Skeletal muscle tissue (tissue), 4 donors: ENCODE measurements around the gene KIF24. TPM values are rescaled to one million over a fixed set of nuclear protein-coding genes. Genes with fewer than 3 reads are reported as not detected.

Experiments used
- H3K27ac ChIP-seq: one replicate; pipeline ENCODE4 v1.7.0; 2013; ENCODE audit warnings: mild to moderate bottlenecking, low read depth, low read length, inconsistent platforms
- H3K27me3 ChIP-seq, 3 donors: one replicate each; pipeline ENCODE4 v1.7.0; 2013; ENCODE audit warnings: low read length in 3 of 3; ENCODE audit not compliant: control insufficient read depth in 3 of 3, insufficient read depth in 3 of 3
- H3K36me3 ChIP-seq, 3 donors: one replicate each; pipeline ENCODE4 v1.7.0; 2013; ENCODE audit warnings: low read length in 3 of 3; ENCODE audit not compliant: control insufficient read depth in 3 of 3, insufficient read depth in 3 of 3
- H3K4me1 ChIP-seq, 3 donors: one replicate each; pipeline ENCODE4 v1.7.0; 2013; ENCODE audit warnings: low read length in 3 of 3, mild to moderate bottlenecking in 3 of 3; ENCODE audit not compliant: control insufficient read depth in 3 of 3, insufficient read depth in 3 of 3
- H3K4me3 ChIP-seq, 3 donors: one replicate each; pipeline ENCODE4 v1.7.0; 2013; ENCODE audit warnings: low read length in 3 of 3
- H3K9ac ChIP-seq, 3 donors: one replicate each; pipeline ENCODE4 v1.7.0; 2013; ENCODE audit warnings: low read length in 3 of 3, mild to moderate bottlenecking in 3 of 3, moderate library complexity in 2 of 3, low read depth in 1 of 3
- H3K9me3 ChIP-seq, 3 donors: one replicate each; pipeline ENCODE4 v1.7.0; 2013; ENCODE audit warnings: low read length in 3 of 3; ENCODE audit not compliant: control insufficient read depth in 3 of 3
- total RNA-seq: library from RNA; depleted of rRNA; stranded (reverse); fragments of >200 nt; gene quantifications from one replicate; pipeline ENCODE4 v1.2.3, GENCODE V29; 2014
- donor health status: Osteomylitis.

KIF24 gene
- total RNA-seq, 1 donor from 2014 or later, result 5.7 TPM

DNA sequence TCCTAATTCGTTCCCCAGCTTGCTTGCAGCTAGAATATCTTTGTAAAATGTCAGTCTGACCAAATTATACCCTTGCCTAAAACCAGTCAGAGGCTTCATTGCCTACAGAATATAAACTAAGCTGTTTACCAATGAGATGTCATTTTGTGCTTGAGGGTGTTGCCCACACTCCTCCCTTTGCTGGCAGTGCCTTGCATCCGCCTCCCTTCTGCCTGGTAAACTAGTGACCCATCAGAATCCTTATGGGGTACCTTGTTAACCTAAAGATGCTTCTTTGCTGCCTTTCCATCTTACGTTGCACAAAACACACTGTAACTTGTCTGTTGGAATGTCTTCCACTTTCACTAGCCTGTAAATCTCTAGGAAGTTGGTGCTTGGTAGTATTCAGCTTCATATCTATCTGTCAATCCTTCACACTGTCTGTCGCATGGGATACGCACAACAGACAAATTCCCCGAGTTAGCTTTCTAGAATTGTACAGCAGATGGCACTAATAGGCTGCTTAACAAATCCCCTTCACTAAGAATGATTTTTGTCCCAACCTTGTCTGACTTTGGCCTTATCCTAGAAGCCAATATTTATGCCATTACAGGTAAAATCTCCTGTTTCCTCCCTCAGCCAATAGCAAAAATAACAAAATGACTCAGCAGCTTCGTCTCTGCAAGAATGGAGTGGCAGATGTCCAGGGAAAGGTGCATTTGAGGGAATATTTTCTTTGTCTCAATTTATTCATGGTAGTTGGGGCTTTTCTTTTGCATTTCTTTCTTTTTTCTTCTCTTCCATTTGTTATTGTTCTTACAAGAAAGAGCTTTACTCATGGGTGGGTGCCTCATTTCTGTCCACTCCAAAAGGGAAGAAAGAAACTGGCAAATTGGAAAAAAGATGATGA lies 3.3 kb upstream of the KIF24 start:
- H3K27ac ChIP-seq, result no peak overlapping the region
- no peaks in the 10 kb centered on the region for H3K27me3 ChIP-seq
- H3K9ac ChIP-seq, result no peak overlapping the region
- H3K4me3 ChIP-seq, result no peak overlapping the region
- H3K36me3 ChIP-seq, result peaks cover 0 to 2% (median 0%) of the 10 kb centered on the region in 3 donors
- no peaks in the 10 kb centered on the region for H3K9me3 ChIP-seq
- peaks cover 11 to 28% (median 13%) of the 10 kb centered on the region in 3 donors for H3K4me1 ChIP-seq

DNA sequence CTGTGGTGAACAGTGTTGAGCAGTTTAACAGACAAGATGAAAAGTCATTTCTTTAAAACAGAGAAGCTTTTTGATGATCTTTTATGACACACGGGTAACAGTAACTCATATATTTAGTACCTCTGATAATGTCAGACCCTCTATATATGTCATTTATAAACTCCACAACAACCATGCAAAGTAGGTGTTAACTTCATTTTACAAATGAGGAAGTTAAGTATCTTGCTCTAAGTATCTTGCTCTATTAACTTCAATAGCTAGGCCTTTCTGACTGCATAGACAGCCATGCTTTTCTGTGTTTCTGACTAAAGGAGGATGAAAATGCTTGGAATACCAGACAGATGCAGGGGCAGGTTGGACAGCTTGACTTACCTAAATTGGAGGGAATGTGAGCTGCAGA lies 2.1 kb upstream of the KIF24 start:
- Histone ChIP-seq H3K27me3 (no peaks in the 10 kb centered on the region), H3K4me3 (no peak overlapping the region), H3K9me3 (no peaks in the 10 kb centered on the region), H3K4me1 (peaks cover 11 to 28% (median 13%) of the 10 kb centered on the region in 3 donors), H3K36me3 (peaks cover 0 to 2% (median 0%) of the 10 kb centered on the region in 3 donors), H3K27ac (no peak overlapping the region), H3K9ac (no peak overlapping the region)

DNA sequence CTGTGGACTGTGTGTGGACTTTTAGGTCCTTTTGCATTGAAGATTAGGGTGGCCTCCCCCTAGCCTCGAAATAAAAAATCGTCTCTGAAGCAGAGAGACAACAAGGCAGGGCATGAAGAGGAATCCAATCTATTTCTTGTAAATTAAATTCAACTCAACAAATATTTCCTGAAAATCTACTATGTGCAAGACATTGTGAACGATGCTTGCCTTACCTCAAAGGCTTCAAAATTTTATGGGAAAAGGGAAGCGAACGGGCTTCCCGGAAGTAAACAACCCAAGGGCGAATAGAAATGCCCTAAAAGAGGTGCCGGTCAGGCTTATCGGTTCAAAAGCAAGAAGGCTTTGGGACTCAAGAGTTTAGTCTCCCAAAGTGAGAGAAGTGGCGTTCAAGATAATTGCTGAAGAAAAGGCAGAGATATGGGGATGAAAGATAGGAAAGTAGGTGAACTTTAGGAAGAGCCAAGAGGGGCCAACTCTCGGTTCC lies 525 bp downstream of the KIF24 start:
- peak overlapping the region; percentile 61 to 75 (median 64) for H3K9ac ChIP-seq
- H3K27me3 ChIP-seq, result no peaks in the 10 kb centered on the region
- no peaks in the 10 kb centered on the region for H3K36me3 ChIP-seq
- H3K4me3 ChIP-seq, result peak overlapping the region; percentile 79 to 90 (median 85)
- H3K27ac ChIP-seq, result peak overlapping the region; percentile 19
- peaks cover 11 to 23% (median 13%) of the 10 kb centered on the region in 3 donors for H3K4me1 ChIP-seq
- H3K9me3 ChIP-seq, result no peaks in the 10 kb centered on the region

- H3K27ac ChIP-seq, result no peak overlapping the region
- no peaks in the 10 kb centered on the region for H3K27me3 ChIP-seq
- no peaks in the 10 kb centered on the region for H3K36me3 ChIP-seq
- H3K9me3 ChIP-seq, result no peaks in the 10 kb centered on the region
- peaks cover 11 to 14% (median 11%) of the 10 kb centered on the region in 3 donors for H3K4me1 ChIP-seq
- no peak overlapping the region for H3K4me3 ChIP-seq
- H3K9ac ChIP-seq, result no peak overlapping the region
Measured at GRCh38 chr9:34326690-34327089, 2.4 kb downstream of the KIF24 start.

- H3K27me3 ChIP-seq, result no peaks in the 10 kb centered on the region
- no peak overlapping the region for H3K9ac ChIP-seq
- no peaks in the 10 kb centered on the region for H3K36me3 ChIP-seq
- H3K27ac ChIP-seq, result peak overlapping the region; percentile 38
- no peak overlapping the region for H3K4me3 ChIP-seq
- no peaks in the 10 kb centered on the region for H3K4me1 ChIP-seq
- no peaks in the 10 kb centered on the region for H3K9me3 ChIP-seq
Measured at GRCh38 chr9:34322899-34323591, 6.0 kb downstream of the KIF24 start.

GRCh38 chr9:34321451-34321850 lies 7.6 kb downstream of the KIF24 start:
- Histone ChIP-seq H3K4me1 (no peaks in the 10 kb centered on the region), H3K36me3 (no peaks in the 10 kb centered on the region), H3K9me3 (no peaks in the 10 kb centered on the region), H3K27me3 (no peaks in the 10 kb centered on the region), H3K9ac (no peak overlapping the region), H3K4me3 (no peak overlapping the region), H3K27ac (no peak overlapping the region)

DNA sequence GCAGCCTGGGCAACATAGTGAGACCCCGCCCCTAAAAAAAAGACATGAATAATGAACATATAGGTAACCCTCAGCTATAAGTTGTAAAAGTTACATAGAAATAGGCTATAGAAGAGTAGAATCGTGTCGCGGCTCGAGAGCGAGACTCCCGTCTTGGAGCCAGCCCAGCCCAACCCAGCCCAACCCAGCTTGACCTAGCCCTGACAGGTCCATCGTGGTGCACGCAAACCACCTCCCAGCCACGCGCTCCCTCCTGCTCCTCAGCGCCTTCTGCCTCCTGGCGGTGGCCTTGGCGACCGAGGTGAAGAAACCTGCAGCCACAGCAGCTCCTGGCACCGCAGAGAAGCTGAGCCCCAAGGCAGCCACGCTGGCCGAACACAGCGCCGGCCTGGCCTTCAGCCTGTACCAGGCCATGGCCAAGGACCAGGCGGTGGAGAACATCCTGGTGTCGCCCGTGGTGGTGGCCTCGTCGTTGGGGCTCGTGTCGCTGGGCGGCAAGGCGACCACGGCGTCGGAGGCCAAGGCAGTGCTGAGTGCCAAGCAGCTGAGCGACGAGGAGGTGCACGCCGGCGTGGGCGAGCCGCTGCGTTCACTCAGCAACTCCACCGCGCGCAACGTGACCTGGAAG lies 10.8 kb downstream of the KIF24 start:
- Histone ChIP-seq H3K9ac (no peak overlapping the region), H3K36me3 (no peaks in the 10 kb centered on the region), H3K27ac (no peak overlapping the region), H3K4me1 (no peaks in the 10 kb centered on the region), H3K4me3 (no peak overlapping the region), H3K27me3 (no peaks in the 10 kb centered on the region), H3K9me3 (no peaks in the 10 kb centered on the region)

- no peaks in the 10 kb centered on the region for H3K36me3 ChIP-seq
- H3K9me3 ChIP-seq, result no peaks in the 10 kb centered on the region
- no peak overlapping the region for H3K27ac ChIP-seq
- H3K27me3 ChIP-seq, result no peaks in the 10 kb centered on the region
- H3K4me1 ChIP-seq, result no peaks in the 10 kb centered on the region
- no peak overlapping the region for H3K9ac ChIP-seq
- H3K4me3 ChIP-seq, result no peak overlapping the region
Measured at GRCh38 chr9:34317436-34317835, 11.6 kb downstream of the KIF24 start.

DNA sequence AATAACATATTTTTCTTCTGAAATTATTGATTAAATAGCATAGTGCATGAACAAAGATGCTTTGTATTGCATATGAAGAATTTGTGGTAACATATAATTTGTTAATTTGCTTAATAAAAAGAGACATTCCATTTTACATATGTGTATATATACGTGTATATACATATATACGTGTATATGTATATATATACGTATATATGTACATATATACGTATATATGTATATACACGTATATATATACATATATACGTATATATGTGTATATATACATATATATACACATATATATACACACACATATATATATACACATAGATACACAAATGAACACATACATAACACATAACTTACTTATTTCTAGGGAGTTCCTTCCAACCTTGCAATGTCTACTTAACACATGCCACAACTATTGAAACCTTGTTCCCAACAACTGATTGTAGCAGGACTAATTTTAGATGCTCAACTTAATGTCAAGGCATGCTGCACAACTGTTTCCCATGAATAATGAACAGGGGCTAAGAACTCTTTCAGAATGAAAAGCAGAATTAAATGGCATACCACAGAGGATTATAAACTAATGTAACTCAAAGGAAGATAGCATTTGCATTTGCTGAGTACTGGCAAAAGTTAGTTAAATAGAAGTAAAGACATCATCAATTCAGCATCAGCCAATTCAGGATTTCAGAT lies 17.4 kb downstream of the KIF24 start:
- H3K4me3 ChIP-seq, result no peak overlapping the region
- H3K36me3 ChIP-seq, result no peaks in the 10 kb centered on the region
- no peaks in the 10 kb centered on the region for H3K4me1 ChIP-seq
- no peak overlapping the region for H3K27ac ChIP-seq
- no peaks in the 10 kb centered on the region for H3K9me3 ChIP-seq
- no peaks in the 10 kb centered on the region for H3K27me3 ChIP-seq
- H3K9ac ChIP-seq, result no peak overlapping the region
